Measurements from ENCODE around the gene NUBP2. TPM values are rescaled to one million over a fixed set of nuclear protein-coding genes. Genes with fewer than 3 reads are reported as not detected.

Gene NUBP2
- polyA plus RNA-seq, 1 of the 3 experiments (the other 2 are of a cell fraction), result 73.2 TPM

GRCh38 chr16:1826691-1827573, 44.2 kb downstream of the NUBP2 start, which contains the start of the genes FAHD1 and HAGH (continued):
- TF ChIP-seq MXI1 (IDR thresholded peaks at IDR 0.05; ENCODE audit: low read depth, low read length) (peak; percentile 87; the same call in 1 of the 2 replicates), USF2 (IDR thresholded peaks at IDR 0.05; ENCODE audit: borderline replicate concordance, low read depth, low read length) (peak; percentile 98), REST (IDR thresholded peaks at IDR 0.05; ENCODE audit: low read depth, low read length) (peak; percentile 78), JUND (IDR thresholded peaks at IDR 0.05) (no peak), CHD2 (IDR thresholded peaks at IDR 0.05; ENCODE audit: low read length, partially characterized antibody) (peak; percentile 66), RXRA (IDR thresholded peaks at IDR 0.05; ENCODE audit: borderline replicate concordance, low read depth) (no peak), ELF1 (IDR thresholded peaks at IDR 0.05) (peak; percentile 41), RCOR1 (IDR thresholded peaks at IDR 0.05; ENCODE audit: low read length) (peak; percentile 76), TEAD4 (IDR thresholded peaks at IDR 0.05; ENCODE audit: borderline replicate concordance, insufficient read depth) (no peak), FOXM1 (IDR thresholded peaks at IDR 0.05; ENCODE audit: low read depth) (no peak), MAX (IDR thresholded peaks at IDR 0.05; ENCODE audit: low read depth) (peak; percentile 95), ZBTB33 (IDR thresholded peaks at IDR 0.05; ENCODE audit: borderline replicate concordance, low read depth) (peak; percentile 81; the same call in 1 of the 2 replicates), FOSL2 (IDR thresholded peaks at IDR 0.05; ENCODE audit: borderline replicate concordance, low read depth) (no peak)

Data from SK-N-SH (cell line).